CD4-positive, alpha-beta memory T cell (primary cell): ENCODE data around the gene PLAC8. TPM values are rescaled to one million over a fixed set of nuclear protein-coding genes. Genes with fewer than 3 reads are reported as not detected.
"Not testable (repeated sequence)": the region's sequence is repeated elsewhere in the genome, so short reads cannot be mapped to it uniquely, and the experiment has no call there.

Experiments used
- CTCF ChIA-PET: fragments of 350-600 bp; sonication (Branson Sonifier 250); formaldehyde crosslinking; loops from one replicate; lab custom pipeline; 2021; ENCODE audit warnings: inconsistent platforms; ENCODE audit not compliant: partially characterized antibody; lab: Charles Lee
- POLR2A ChIA-PET: fragments of 350-600 bp; sonication (Branson Sonifier 250); formaldehyde crosslinking; loops from one replicate; lab custom pipeline; 2021; ENCODE audit not compliant: partially characterized antibody; lab: Charles Lee
- DNase-seq, 5 donors: peaks; one replicate each; pipeline versions ENCODE4 v3.0.0 to v3.0.0-alpha.2; 2020 to 2022; ENCODE audit warnings: mixed read lengths in 1 of 5
- H3K27ac ChIP-seq: one replicate; pipeline ENCODE4 v1.7.0; 2013; ENCODE audit warnings: low read depth, low read length
- H3K27me3 ChIP-seq: 2 replicates; pipeline ENCODE4 v1.7.0; 2013; ENCODE audit warnings: mild to moderate bottlenecking, low read length, moderate library complexity; ENCODE audit not compliant: insufficient read depth
- H3K36me3 ChIP-seq: 2 replicates; pipeline ENCODE4 v1.7.0; 2013; ENCODE audit warnings: mild to moderate bottlenecking, low read length, moderate library complexity; ENCODE audit not compliant: insufficient read depth
- H3K4me1 ChIP-seq: 2 replicates; pipeline ENCODE4 v1.7.0; 2013; ENCODE audit warnings: mild to moderate bottlenecking, low read length, moderate library complexity; ENCODE audit not compliant: insufficient read depth
- H3K4me3 ChIP-seq, 2 donors: one replicate each; pipeline ENCODE4 v1.7.0; 2013; ENCODE audit warnings: low read length in 2 of 2, mild to moderate bottlenecking in 1 of 2
- H3K9me3 ChIP-seq, 2 donors: one replicate each; pipeline ENCODE4 v1.7.0; 2013; ENCODE audit warnings: low read length in 2 of 2, control low read depth in 1 of 2; ENCODE audit not compliant: control insufficient read depth in 1 of 2
- H3K27ac Mint-ChIP-seq, 7 donors: one replicate each; pipeline ENCODE4 v1.8.0; 2020 to 2021; ENCODE audit warnings: mixed read lengths in 7 of 7, mild to moderate bottlenecking in 6 of 7, inconsistent platforms in 3 of 7, moderate library complexity in 3 of 7
- H3K27me3 Mint-ChIP-seq, 2 donors: one replicate each; pipeline ENCODE4 v1.8.0; 2020 to 2021; ENCODE audit warnings: mixed read lengths in 2 of 2
- H3K36me3 Mint-ChIP-seq, 2 donors: one replicate each; pipeline ENCODE4 v1.8.0; 2020 to 2021; ENCODE audit warnings: mixed read lengths in 2 of 2, inconsistent platforms in 1 of 2, mild to moderate bottlenecking in 1 of 2
- H3K4me1 Mint-ChIP-seq, 4 donors: one replicate each; pipeline ENCODE4 v1.8.0; 2020 to 2021; ENCODE audit warnings: mixed read lengths in 4 of 4, mild to moderate bottlenecking in 1 of 4
- H3K4me3 Mint-ChIP-seq, 8 donors: one replicate each; pipeline ENCODE4 v1.8.0; 2020 to 2021; ENCODE audit warnings: mixed read lengths in 8 of 8, mild to moderate bottlenecking in 7 of 8, moderate library complexity in 6 of 8, inconsistent platforms in 3 of 8
- H3K9me3 Mint-ChIP-seq, 8 donors: one replicate each; pipeline ENCODE4 v1.8.0; 2020 to 2021; ENCODE audit warnings: mixed read lengths in 8 of 8, mild to moderate bottlenecking in 5 of 8, inconsistent platforms in 3 of 8, moderate library complexity in 1 of 8
- intact Hi-C: fragments of 100-400 bp; cut with micrococcal nuclease; formaldehyde crosslinking; loops from one replicate; pipeline ENCODE4 v1.15.1; 2023
- polyA plus RNA-seq, 2 donors: library from polyadenylated mRNA; unstranded; fragments of 300-500 nt; fragmentation: Illumina TruSeq; gene quantifications; one replicate each; pipeline ENCODE4 v1.2.3, GENCODE V29; 2021
- total RNA-seq, 2 experiments: library from RNA; stranded (reverse); gene quantifications; one replicate each; pipeline ENCODE4 v1.2.3, GENCODE V29; 2021

The PLAC8 gene
- total and polyA plus RNA-seq, 4 experiments from 2014 or later = 148 to 424 (median 264) TPM

DNA sequence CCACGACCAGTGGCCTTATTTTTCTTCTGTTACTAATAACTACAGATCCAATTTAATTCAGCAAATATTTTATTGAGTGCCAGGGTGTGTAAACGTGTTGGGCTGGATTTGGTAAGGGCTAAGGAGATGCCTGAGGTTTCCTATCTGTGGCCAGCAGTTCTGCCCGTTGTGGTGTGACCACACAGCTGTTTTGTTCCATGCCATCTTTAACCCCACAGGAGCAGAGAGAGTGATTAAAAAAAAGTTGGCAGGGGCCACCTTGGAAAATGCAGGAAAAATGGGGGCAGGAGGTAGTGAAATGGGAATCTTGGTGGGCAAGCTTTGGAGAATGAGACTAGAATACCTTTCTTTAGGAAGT lies 1.1 kb downstream of the PLAC8 start:
- peak overlapping the region; percentile 95 to 99 (median 96) for H3K4me3 Mint-ChIP-seq
- H3K27ac Mint-ChIP-seq = peak overlapping the region; percentile 90 to 96 (median 93)
- intact Hi-C loops = loop anchor here (5.0 kb wide), 1 partner anchor 34 kb away; no protein-coding TSS in a partner anchor
- no peak for DNase-seq
- Histone ChIP-seq H3K27ac (peak overlapping the region; percentile 57), H3K4me3 (peak overlapping the region; percentile 48 to 59), H3K36me3 (no peaks in the 10 kb centered on the region), H3K4me1 (peaks cover 45% of the 10 kb centered on the region), H3K27me3 (no peaks in the 10 kb centered on the region), H3K9me3 (no peaks in the 10 kb centered on the region)
- peaks cover 0 to 4% (median 0%) of the 10 kb centered on the region in 8 donors for H3K9me3 Mint-ChIP-seq
- H3K27me3 Mint-ChIP-seq = no peaks in the 10 kb centered on the region
- ChIA-PET POLR2A (interaction anchor here (0.7 to 9.9 kb wide), 17 partner anchors 9 to 213 kb away, joined by 3 to 130 read pairs (median 6); partner anchors contain the start of genes COPS4, COQ2 and THAP9), CTCF (interaction anchor here (0.7 to 8.2 kb wide), 19 partner anchors 8 to 153 kb away, joined by 3 to 125 read pairs (median 5); no protein-coding TSS in a partner anchor)
- H3K36me3 Mint-ChIP-seq = peaks cover 14 to 43% of the 10 kb centered on the region in 2 donors
- H3K4me1 Mint-ChIP-seq = peaks cover 24 to 62% (median 35%) of the 10 kb centered on the region in 4 donors

DNA sequence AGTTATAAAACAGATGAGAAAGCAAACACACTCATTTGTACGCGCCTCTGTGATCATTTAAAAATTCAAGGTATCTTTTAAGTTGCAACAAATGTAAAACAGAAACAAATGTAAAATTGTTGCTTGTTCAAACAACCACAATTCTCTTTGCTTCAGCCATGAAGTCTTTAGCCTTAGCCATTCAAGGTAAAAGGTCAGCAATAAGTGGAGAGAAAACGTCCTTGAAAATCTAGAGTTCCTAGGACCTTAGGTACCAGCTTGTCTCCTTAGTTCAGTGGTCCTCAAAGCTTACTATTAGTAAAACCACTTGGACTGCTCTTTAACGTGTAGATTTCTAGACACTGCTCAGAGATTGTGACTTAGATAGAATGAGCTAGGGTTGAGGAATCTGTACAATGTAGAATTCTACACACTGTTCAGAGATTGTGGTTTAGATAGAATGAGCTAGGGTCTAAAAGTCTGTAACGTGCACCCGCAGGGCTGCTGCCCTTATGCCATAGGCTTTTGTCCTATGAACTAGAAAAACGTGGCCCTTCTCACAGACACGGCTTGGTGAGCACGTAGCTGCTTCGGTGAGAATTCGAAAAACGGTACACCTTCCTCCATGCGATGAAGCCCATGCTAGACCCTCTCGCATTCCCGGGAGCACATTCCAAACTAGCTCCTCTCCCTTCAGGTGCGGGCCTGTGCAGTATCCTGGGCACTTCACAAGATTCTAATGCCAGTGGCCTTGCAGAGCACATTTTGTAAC lies 1.7 kb downstream of the PLAC8 start:
- Mint-ChIP-seq H3K36me3 (peaks cover 14 to 48% of the 10 kb centered on the region in 2 donors), H3K4me3 (peak overlapping the region; percentile 95 to 99 (median 96)), H3K4me1 (peaks cover 26 to 66% (median 39%) of the 10 kb centered on the region in 4 donors), H3K27me3 (no peaks in the 10 kb centered on the region), H3K27ac (peak overlapping the region; percentile 90 to 96 (median 93)), H3K9me3 (peaks cover 0 to 4% (median 0%) of the 10 kb centered on the region in 8 donors)
- intact Hi-C loops = loop anchor here (5.0 kb wide), 1 partner anchor 34 kb away; no protein-coding TSS in a partner anchor
- H3K9me3 ChIP-seq = no peaks in the 10 kb centered on the region
- DNase-seq = peak in 3 of 5 donors; percentile 24 to 34 (median 28)
- H3K4me3 ChIP-seq = peak overlapping the region; percentile 48 to 59
- ChIA-PET POLR2A (interaction anchor here (0.6 to 9.9 kb wide), 18 partner anchors 9 to 212 kb away, joined by 3 to 130 read pairs (median 6); partner anchors contain the start of genes COPS4, COQ2 and THAP9), CTCF (interaction anchor here (0.7 to 8.2 kb wide), 19 partner anchors 9 to 168 kb away, joined by 3 to 125 read pairs (median 5); no protein-coding TSS in a partner anchor)
- no peaks in the 10 kb centered on the region for H3K27me3 ChIP-seq
- peaks cover 49% of the 10 kb centered on the region for H3K4me1 ChIP-seq
- peak overlapping the region; percentile 57 for H3K27ac ChIP-seq
- H3K36me3 ChIP-seq = no peaks in the 10 kb centered on the region

GRCh38 chr4:83112231-83112630 lies 2.3 kb downstream of the PLAC8 start:
- ChIA-PET CTCF (interaction anchor here (0.9 to 8.2 kb wide), 15 partner anchors 12 to 169 kb away, joined by 3 to 125 read pairs (median 10); no protein-coding TSS in a partner anchor), POLR2A (interaction anchor here (1.0 to 9.9 kb wide), 11 partner anchors 10 to 212 kb away, joined by 3 to 130 read pairs (median 6); partner anchors contain the start of genes COQ2 and THAP9)
- Histone ChIP-seq H3K27me3 (no peaks in the 10 kb centered on the region), H3K4me1 (peaks cover 55% of the 10 kb centered on the region), H3K36me3 (no peaks in the 10 kb centered on the region), H3K4me3 (peak overlapping the region; percentile 48 to 59), H3K27ac (peak overlapping the region; percentile 57), H3K9me3 (no peaks in the 10 kb centered on the region)
- peaks cover 0 to 4% (median 0%) of the 10 kb centered on the region in 8 donors for H3K9me3 Mint-ChIP-seq
- H3K36me3 Mint-ChIP-seq = peaks cover 14 to 48% of the 10 kb centered on the region in 2 donors
- peaks cover 25 to 63% (median 42%) of the 10 kb centered on the region in 4 donors for H3K4me1 Mint-ChIP-seq
- DNase-seq = peak in 2 of 5 donors; percentile 31 to 32
- intact Hi-C loops = loop anchor here (5.0 kb wide), 1 partner anchor 35 kb away; no protein-coding TSS in a partner anchor
- H3K4me3 Mint-ChIP-seq = peak overlapping the region; percentile 95 to 99 (median 96)
- H3K27me3 Mint-ChIP-seq = no peaks in the 10 kb centered on the region
- H3K27ac Mint-ChIP-seq = peak overlapping the region; percentile 90 to 96 (median 93)

DNA sequence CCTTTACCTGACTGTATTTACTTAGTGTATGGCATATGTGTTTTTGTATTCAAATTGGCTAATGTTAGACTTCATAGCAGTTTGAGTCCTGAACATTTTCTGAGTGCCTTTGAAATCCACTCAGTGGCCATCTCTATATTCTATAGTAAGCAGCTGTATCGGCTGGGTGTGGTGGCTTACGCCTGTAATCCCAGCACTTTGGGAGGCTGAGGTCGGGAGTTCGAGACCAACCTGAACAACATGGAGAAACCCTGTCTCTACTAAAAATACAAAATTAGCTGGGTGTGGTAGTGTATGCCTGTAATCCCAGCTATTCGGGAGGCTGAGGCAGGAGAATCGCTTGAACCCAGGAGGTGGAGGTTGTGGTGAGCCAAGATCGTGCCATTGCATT lies 2.8 kb downstream of the PLAC8 start:
- intact Hi-C loops = loop anchor here (2.0 to 5.0 kb wide), 5 partner anchors 15 to 211 kb away; partner anchors contain the start of gene THAP9
- H3K4me1 ChIP-seq = peaks cover 59% of the 10 kb centered on the region
- POLR2A ChIA-PET = interaction anchor here (1.2 to 9.9 kb wide), 4 partner anchors 29 to 211 kb away, joined by 3 to 130 read pairs (median 90); partner anchors contain the start of gene THAP9
- H3K27me3 Mint-ChIP-seq, H3K9me3 ChIP-seq, H3K9me3 Mint-ChIP-seq, DNase-seq, H3K36me3 ChIP-seq, H3K27me3 ChIP-seq: not testable (repeated sequence)
- H3K36me3 Mint-ChIP-seq = peaks cover 14 to 51% of the 10 kb centered on the region in 2 donors
- peak overlapping the region; percentile 45 for H3K27ac ChIP-seq
- CTCF ChIA-PET = interaction anchor here (1.4 to 8.2 kb wide), 11 partner anchors 9 to 169 kb away, joined by 3 to 125 read pairs (median 27); no protein-coding TSS in a partner anchor
- H3K4me3 ChIP-seq = peak overlapping the region in 1 of 2 donors; percentile 17
- H3K27ac Mint-ChIP-seq = peak overlapping the region; percentile 78 to 96 (median 91)
- peak overlapping the region; percentile 81 to 98 (median 94) for H3K4me3 Mint-ChIP-seq
- peaks cover 25 to 65% (median 43%) of the 10 kb centered on the region in 4 donors for H3K4me1 Mint-ChIP-seq

DNA sequence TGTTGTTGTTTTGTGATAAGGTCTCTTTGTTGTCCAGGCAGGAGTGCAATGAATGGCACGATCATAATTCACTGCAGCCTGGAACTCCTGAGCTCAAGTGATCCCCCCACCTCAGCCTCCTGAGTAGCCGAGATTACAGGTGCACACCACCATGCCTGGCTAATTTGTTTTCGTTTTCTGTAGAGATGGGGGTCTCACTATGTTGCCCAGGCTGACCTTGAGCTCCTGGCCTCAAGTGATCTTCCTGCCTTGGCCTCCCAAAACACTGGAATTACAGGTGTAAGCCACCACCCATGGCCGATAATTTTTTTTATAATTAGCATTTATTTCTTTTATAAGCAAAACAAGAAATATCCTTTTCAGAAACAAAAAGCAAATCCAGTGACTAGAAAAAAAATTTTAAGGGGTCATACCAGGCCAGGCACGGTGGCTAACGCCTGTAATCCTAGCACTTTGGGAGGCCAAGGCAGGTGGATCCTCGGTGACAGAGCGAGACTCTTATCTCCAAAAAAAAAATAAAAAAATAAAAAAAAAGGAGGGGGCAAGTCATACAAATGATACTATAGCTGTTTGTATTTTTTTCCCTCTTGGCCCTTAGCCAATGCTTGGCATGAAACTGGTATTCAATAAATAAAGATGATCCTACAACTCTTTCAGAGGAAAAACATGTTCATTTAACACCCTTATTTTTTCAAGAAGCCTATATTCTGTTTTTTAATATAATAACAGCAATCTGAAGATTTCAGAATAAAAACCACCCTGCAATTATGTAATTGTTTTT lies 3.4 kb downstream of the PLAC8 start:
- H3K27ac ChIP-seq = peak overlapping the region; percentile 58
- ChIA-PET POLR2A (interaction anchor here (0.7 to 9.9 kb wide), 15 partner anchors 10 to 344 kb away, joined by 3 to 130 read pairs (median 4); partner anchors contain the start of genes HELQ, MRPS18C and THAP9), CTCF (interaction anchor here (1.0 to 8.2 kb wide), 18 partner anchors 8 to 174 kb away, joined by 3 to 125 read pairs (median 10); partner anchors contain the start of gene COQ2)
- peaks cover 19 to 56% of the 10 kb centered on the region in 2 donors for H3K36me3 Mint-ChIP-seq
- intact Hi-C loops = loop anchor here (1.0 to 5.0 kb wide), 10 partner anchors 14 to 210 kb away; partner anchors contain the start of gene THAP9
- peaks cover 27 to 71% (median 46%) of the 10 kb centered on the region in 4 donors for H3K4me1 Mint-ChIP-seq
- H3K27me3 Mint-ChIP-seq = no peaks in the 10 kb centered on the region
- no peak for DNase-seq
- peaks cover 63% of the 10 kb centered on the region for H3K4me1 ChIP-seq
- peak overlapping the region; percentile 17 to 60 for H3K4me3 ChIP-seq
- H3K27me3 ChIP-seq = no peaks in the 10 kb centered on the region
- no peaks in the 10 kb centered on the region for H3K9me3 ChIP-seq
- peaks cover 0 to 4% (median 0%) of the 10 kb centered on the region in 8 donors for H3K9me3 Mint-ChIP-seq
- H3K27ac Mint-ChIP-seq = peak overlapping the region; percentile 90 to 98 (median 96)
- H3K36me3 ChIP-seq = no peaks in the 10 kb centered on the region
- H3K4me3 Mint-ChIP-seq = peak overlapping the region; percentile 93 to 98 (median 95)
